GM11168 (cell line): ENCODE measurements around the gene SLFNL1.

ENCODE experiments used
- in situ Hi-C: fragments of 300-500 bp; cut with MboI; formaldehyde crosslinking; loops from one replicate; pipeline ENCODE4 v1.12.0; 2022; ENCODE audit warnings: low sequenced_read_pairs; ENCODE audit not compliant: unreplicated experiment

Gene SLFNL1

DNA sequence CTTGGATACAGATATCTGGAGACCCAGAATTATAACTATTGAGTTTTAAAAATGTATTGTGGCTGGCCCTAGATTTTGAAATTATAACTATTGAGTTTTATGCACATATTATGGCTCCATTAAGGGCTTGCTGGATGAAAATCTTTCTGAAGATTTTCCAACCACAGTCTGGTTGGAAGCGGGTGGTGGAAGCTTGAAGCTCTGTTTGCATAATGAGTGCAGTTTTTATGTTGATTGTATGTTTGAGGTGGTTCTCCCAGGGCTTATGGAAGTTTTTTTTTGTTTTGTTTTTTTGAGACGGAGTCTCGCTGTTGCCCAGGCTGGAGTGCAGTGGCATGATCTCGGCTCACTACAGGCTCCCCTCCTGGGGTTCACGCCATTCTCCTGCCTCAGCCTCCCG lies 52.1 kb downstream of the SLFNL1 start:
- in situ Hi-C loops, result no loop called here

GRCh38 chr1:40966417-40966816 lies 55.1 kb downstream of the SLFNL1 start:
- in situ Hi-C loops, result no loop called here
